GM23248 (cell line): ENCODE results near the gene CACNA2D1. TPM values are rescaled to one million over a fixed set of nuclear protein-coding genes. Genes with fewer than 3 reads are reported as not detected.

Experiments used
- DNase-seq: peaks from one replicate; pipeline ENCODE4 v3.0.0-alpha.2; 2015
- H2AFZ ChIP-seq: fragments of 200-600 bp; sonication (generic); 2 replicates; pipeline ENCODE4 v1.6.1; 2016; ENCODE audit warnings: antibody characterized with exemption
- H3F3A ChIP-seq: fragments of 200-600 bp; sonication (generic); 2 replicates; pipeline ENCODE4 v1.6.1; 2016; ENCODE audit warnings: mild to moderate bottlenecking, antibody characterized with exemption, mixed run types; ENCODE audit not compliant: insufficient read depth
- H3K27ac ChIP-seq: fragments of 200-600 bp; sonication (generic); 2 replicates; pipeline ENCODE4 v1.5.1; 2016; ENCODE audit warnings: mild to moderate bottlenecking
- H3K27me3 ChIP-seq: fragments of 200-600 bp; sonication (generic); replicated peaks from 2 replicates; pipeline ENCODE4 v1.6.1; 2016; ENCODE audit warnings: mild to moderate bottlenecking; ENCODE audit not compliant: insufficient read depth
- H3K36me3 ChIP-seq: fragments of 200-600 bp; sonication (generic); 2 replicates; pipeline ENCODE4 v1.6.1; 2016; ENCODE audit warnings: low read depth, mild to moderate bottlenecking
- H3K4me1 ChIP-seq: fragments of 200-600 bp; sonication (generic); 2 replicates; pipeline ENCODE4 v1.6.1; 2016; ENCODE audit warnings: mild to moderate bottlenecking; ENCODE audit not compliant: insufficient read depth
- H3K4me2 ChIP-seq: fragments of 200-600 bp; sonication (generic); one replicate; pipeline ENCODE4 v1.6.1; 2016; ENCODE audit warnings: mild to moderate bottlenecking; ENCODE audit not compliant: unreplicated experiment
- H3K4me3 ChIP-seq: fragments of 200-600 bp; sonication (generic); 2 replicates; pipeline ENCODE4 v1.5.1; 2016; ENCODE audit warnings: mild to moderate bottlenecking
- H3K79me2 ChIP-seq: fragments of 200-600 bp; sonication (generic); 2 replicates; pipeline ENCODE4 v1.6.1; 2016; ENCODE audit warnings: mild to moderate bottlenecking; ENCODE audit not compliant: insufficient read depth
- H3K9ac ChIP-seq: fragments of 200-600 bp; sonication (generic); 2 replicates; pipeline ENCODE4 v1.6.1; 2016; ENCODE audit warnings: mild to moderate bottlenecking
- H3K9me2 ChIP-seq: fragments of 200-600 bp; sonication (generic); 2 replicates; pipeline ENCODE4 v1.6.1; 2016; ENCODE audit warnings: mixed run types, mild to moderate bottlenecking, moderate library complexity; ENCODE audit not compliant: insufficient read depth
- H3K9me3 ChIP-seq: fragments of 200-600 bp; sonication (generic); one replicate; pipeline ENCODE4 v1.6.1; 2017; ENCODE audit warnings: low read depth
- H4K20me1 ChIP-seq: fragments of 200-600 bp; sonication (generic); 2 replicates; pipeline ENCODE4 v1.6.0; 2016; ENCODE audit not compliant: insufficient read depth
- EZH2 ChIP-seq: fragments of 200-600 bp; sonication (generic); IDR thresholded peaks from 2 replicates; pipeline ENCODE4 v1.6.1; 2018; ENCODE audit warnings: antibody characterized with exemption, mild to moderate bottlenecking; ENCODE audit not compliant: insufficient read depth, poor library complexity, severe bottlenecking
- EZH2phosphoT487 ChIP-seq: fragments of 200-600 bp; sonication (generic); IDR thresholded peaks from 2 replicates; pipeline ENCODE4 v1.6.1; 2018; ENCODE audit warnings: antibody characterized with exemption, moderate library complexity, mild to moderate bottlenecking, low read depth; ENCODE audit not compliant: insufficient read depth
- WGBS, 2 experiments: methylation state at CpG; one replicate each; pipeline ENCODE4 v1.1.6; 2015 to 2017; ENCODE audit warnings: low lambda C conversion rate in 2 of 2, low coverage in 1 of 2; ENCODE audit errors: missing lambda C conversion rate in 2 of 2; 5-methylcytosine and 5-hydroxymethylcytosine counted together
- in situ Hi-C: fragments of 300-500 bp; cut with MboI; formaldehyde crosslinking; loops from 2 replicates; pipeline ENCODE4 v1.15.0; 2020
- polyA plus RNA-seq: library from polyadenylated mRNA; unstranded; fragments of >200 nt; fragmentation: Nextera tagmentation; extraction: Ambion mirVana; gene quantifications from 2 replicates; pipeline ENCODE4 v1.2.1, GENCODE V29; 2016
- total RNA-seq: library from RNA; depleted of rRNA; stranded (reverse); fragments of >200 nt; shearing (Covaris generic); gene quantifications from 2 replicates; pipeline ENCODE4 v1.2.3, GENCODE V29; 2014

The CACNA2D1 gene
- total and polyA plus RNA-seq, 2 experiments from 2014 or later, result 7.7 to 21.2 TPM

GRCh38 chr7:82224529-82224928, 219.0 kb downstream of the CACNA2D1 start:
- Histone ChIP-seq H3K79me2 (no peaks in the 10 kb centered on the region), H3K9ac (no peak overlapping the region), H4K20me1 (no peaks in the 10 kb centered on the region), H3K4me2 (no peak overlapping the region), H3K9me3 (no peaks in the 10 kb centered on the region), H3K27ac (no peak overlapping the region), H3K4me1 (no peaks in the 10 kb centered on the region), H3K9me2 (no peaks in the 10 kb centered on the region), H3K36me3 (no peaks in the 10 kb centered on the region), H3F3A (no peaks in the 10 kb centered on the region), H3K27me3 (no peaks in the 10 kb centered on the region), H2AFZ (no peak overlapping the region), H3K4me3 (no peak overlapping the region)
- TF ChIP-seq EZH2phosphoT487 (no peak), EZH2 (no peak)
- in situ Hi-C loops, result no loop called here
- no peak for DNase-seq
- 83 to 86% methylated on average over 6 of the region's 6 CpGs for WGBS, 2 experiments

- Histone ChIP-seq H3F3A (no peaks in the 10 kb centered on the region), H3K27ac (no peak overlapping the region), H2AFZ (no peak overlapping the region), H3K4me2 (no peak overlapping the region), H3K4me3 (no peak overlapping the region), H4K20me1 (no peaks in the 10 kb centered on the region), H3K79me2 (no peaks in the 10 kb centered on the region), H3K9me3 (no peaks in the 10 kb centered on the region), H3K27me3 (no peaks in the 10 kb centered on the region), H3K36me3 (no peaks in the 10 kb centered on the region), H3K9ac (no peak overlapping the region), H3K4me1 (no peaks in the 10 kb centered on the region), H3K9me2 (no peaks in the 10 kb centered on the region)
- in situ Hi-C loops, result no loop called here
- no peak for TF ChIP-seq EZH2
- TF ChIP-seq EZH2phosphoT487, result no peak
- DNase-seq, result no peak
- 81% methylated on average over 3 of the region's 3 CpGs for WGBS, 2 experiments
Measured at GRCh38 chr7:82223580-82223979, 220.0 kb downstream of the CACNA2D1 start.

DNA sequence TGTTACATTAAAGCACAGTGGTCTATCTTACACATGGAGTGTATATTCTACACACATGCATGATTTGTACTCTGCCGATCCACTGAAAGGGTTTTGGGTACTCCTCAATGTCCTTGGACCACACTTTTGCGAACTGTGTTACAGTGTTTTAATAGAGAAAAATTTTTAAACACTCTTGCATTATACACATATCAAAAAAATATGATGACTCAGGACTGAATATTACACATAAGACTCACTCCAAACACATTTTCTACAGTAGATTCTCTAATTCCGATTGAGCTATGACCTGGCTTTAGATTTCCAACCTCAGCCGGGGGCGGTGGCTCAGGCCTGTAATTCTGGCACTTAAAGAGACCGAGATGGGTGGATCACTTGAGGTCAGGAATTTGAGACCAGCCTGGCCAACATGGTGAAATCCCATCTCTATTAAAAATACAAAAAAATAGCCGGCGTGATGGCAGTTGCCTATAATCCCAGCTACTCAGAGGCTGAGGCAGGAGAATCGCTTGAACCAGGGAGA, 222.4 kb downstream of the CACNA2D1 start:
- Histone ChIP-seq H3K9ac (no peak overlapping the region), H3K79me2 (no peaks in the 10 kb centered on the region), H3F3A (no peaks in the 10 kb centered on the region), H4K20me1 (no peaks in the 10 kb centered on the region), H3K27ac (no peak overlapping the region), H2AFZ (no peak overlapping the region), H3K9me2 (no peaks in the 10 kb centered on the region), H3K9me3 (no peaks in the 10 kb centered on the region), H3K36me3 (no peaks in the 10 kb centered on the region), H3K4me1 (no peaks in the 10 kb centered on the region), H3K4me2 (no peak overlapping the region), H3K27me3 (no peaks in the 10 kb centered on the region), H3K4me3 (no peak overlapping the region)
- in situ Hi-C loops, result no loop called here
- no peak for DNase-seq
- no peak for TF ChIP-seq EZH2phosphoT487
- TF ChIP-seq EZH2, result no peak
- WGBS, 2 experiments, result 93 to 94% methylated on average over 9 of the region's 9 CpGs

DNA sequence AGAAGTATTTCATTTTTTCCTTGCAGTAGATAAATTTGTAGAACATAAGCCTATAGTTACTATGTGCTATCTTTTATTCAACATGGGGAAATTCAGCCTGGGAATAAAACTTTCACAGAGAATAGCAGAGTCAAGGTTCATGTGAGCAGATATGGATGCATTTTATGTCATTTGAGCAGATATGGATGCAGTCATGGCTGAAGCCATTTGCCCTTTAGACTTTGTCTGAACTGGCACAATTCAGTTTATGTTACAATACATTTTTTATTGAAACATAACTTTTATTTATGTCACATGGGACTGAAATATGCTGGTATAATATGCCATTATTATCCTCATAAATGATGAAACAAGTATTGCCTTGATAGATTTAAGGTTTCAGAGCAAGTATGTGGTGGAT, 231.1 kb downstream of the CACNA2D1 start:
- no peak overlapping the region for H3K4me2 ChIP-seq
- H3K4me1 ChIP-seq, result 0 out of 2 replicates have a peak, but pooled peaks cover 10% of the 10 kb centered on the region
- in situ Hi-C loops, result no loop called here
- no peaks in the 10 kb centered on the region for H3K9me2 ChIP-seq
- H3K79me2 ChIP-seq, result no peaks in the 10 kb centered on the region
- H3K36me3 ChIP-seq, result no peaks in the 10 kb centered on the region
- no peak overlapping the region for H3K4me3 ChIP-seq
- H3F3A ChIP-seq, result no peaks in the 10 kb centered on the region
- no peak overlapping the region for H2AFZ ChIP-seq
- no peak overlapping the region for H3K9ac ChIP-seq
- no peaks in the 10 kb centered on the region for H4K20me1 ChIP-seq
- DNase-seq, result no peak
- TF ChIP-seq EZH2, result no peak
- TF ChIP-seq EZH2phosphoT487, result no peak
- H3K9me3 ChIP-seq, result no peaks in the 10 kb centered on the region
- no peak overlapping the region for H3K27ac ChIP-seq
- no peaks in the 10 kb centered on the region for H3K27me3 ChIP-seq

GRCh38 chr7:82211333-82211732, 232.2 kb downstream of the CACNA2D1 start:
- H4K20me1 ChIP-seq, result no peaks in the 10 kb centered on the region
- DNase-seq, result no peak
- H3K36me3 ChIP-seq, result no peaks in the 10 kb centered on the region
- H3K27ac ChIP-seq, result no peak overlapping the region
- no peaks in the 10 kb centered on the region for H3K27me3 ChIP-seq
- H3K4me3 ChIP-seq, result no peak overlapping the region
- in situ Hi-C loops, result no loop called here
- H3K79me2 ChIP-seq, result no peaks in the 10 kb centered on the region
- no peak overlapping the region for H2AFZ ChIP-seq
- TF ChIP-seq EZH2phosphoT487, result no peak
- no peak for TF ChIP-seq EZH2
- H3K9me3 ChIP-seq, result no peaks in the 10 kb centered on the region
- WGBS, 2 experiments, result 75 to 88% methylated on average over 1 of the region's 1 CpG
- H3K4me2 ChIP-seq, result no peak overlapping the region
- H3K4me1 ChIP-seq, result 0 out of 2 replicates have a peak, but pooled peaks cover 10% of the 10 kb centered on the region
- no peaks in the 10 kb centered on the region for H3K9me2 ChIP-seq
- no peak overlapping the region for H3K9ac ChIP-seq
- H3F3A ChIP-seq, result no peaks in the 10 kb centered on the region
